ENCODE data around the gene SH3BP2.
A peak's percentile ranks its signal among the peaks of the same experiment; 100 is the strongest.

SH3BP2 gene

GRCh38 chr4:2792711-2793585 is at the start of gene SH3BP2:
SH3BP2 (plus strand) TSS chr4:2793085; CDS start chr4:2820618, 27,533 bp downstream.
- DNase-seq (ENCODE audit: extremely low spot score, insufficient read length, low read depth) (no peak), FAIRE-seq (peak; percentile 9)

- FAIRE-seq (no peak), DNase-seq (ENCODE audit: extremely low spot score, insufficient read length, low read depth) (no peak)
Measured at GRCh38 chr4:2743518-2744445, 49.1 kb upstream of the SH3BP2 start.

- DNase-seq (ENCODE audit: extremely low spot score, insufficient read length, low read depth) (no peak), FAIRE-seq (no peak)
Measured at GRCh38 chr4:2744576-2745270, 48.2 kb upstream of the SH3BP2 start.

- no peak for FAIRE-seq
- no peak for DNase-seq (ENCODE audit: extremely low spot score, insufficient read length, low read depth)
Measured at GRCh38 chr4:2745516-2745915, 47.4 kb upstream of the SH3BP2 start.

- DNase-seq (ENCODE audit: extremely low spot score, insufficient read length, low read depth): peak; percentile 82
- peak; percentile 100 for FAIRE-seq
Measured at GRCh38 chr4:2745981-2746806, 46.7 kb upstream of the SH3BP2 start.

- peak; percentile 65 for FAIRE-seq
- no peak for DNase-seq (ENCODE audit: extremely low spot score, insufficient read length, low read depth)
Measured at GRCh38 chr4:2746891-2747695, 45.8 kb upstream of the SH3BP2 start.

GRCh38 chr4:2750719-2751605 is 41.9 kb upstream of the SH3BP2 start:
- FAIRE-seq: no peak
- no peak for DNase-seq (ENCODE audit: extremely low spot score, insufficient read length, low read depth)

- DNase-seq (ENCODE audit: extremely low spot score, insufficient read length, low read depth) (no peak), FAIRE-seq (no peak)
Measured at GRCh38 chr4:2753436-2753835, 39.4 kb upstream of the SH3BP2 start.

- FAIRE-seq: no peak
- DNase-seq (ENCODE audit: extremely low spot score, insufficient read length, low read depth): no peak
Measured at GRCh38 chr4:2754848-2755819, 37.8 kb upstream of the SH3BP2 start.

- peak; percentile 94 for DNase-seq (ENCODE audit: extremely low spot score, insufficient read length, low read depth)
- peak; percentile 18 for FAIRE-seq
Measured at GRCh38 chr4:2755821-2756690, 36.8 kb upstream of the SH3BP2 start, which contains the start of gene TNIP2. TNIP2 (minus strand) TSS chr4:2756336; CDS start chr4:2756289, 47 bp downstream.

GRCh38 chr4:2756691-2757350 is 36.1 kb upstream of the SH3BP2 start:
- DNase-seq (ENCODE audit: extremely low spot score, insufficient read length, low read depth) (no peak), FAIRE-seq (no peak)

GRCh38 chr4:2757426-2757825 is 35.5 kb upstream of the SH3BP2 start:
- no peak for DNase-seq (ENCODE audit: extremely low spot score, insufficient read length, low read depth)
- no peak for FAIRE-seq

- FAIRE-seq (peak; percentile 15), DNase-seq (ENCODE audit: extremely low spot score, insufficient read length, low read depth) (no peak)
Measured at GRCh38 chr4:2761035-2761923, 31.6 kb upstream of the SH3BP2 start.

GRCh38 chr4:2762048-2762447 is 30.8 kb upstream of the SH3BP2 start:
- DNase-seq (ENCODE audit: extremely low spot score, insufficient read length, low read depth): no peak
- no peak for FAIRE-seq

Data from GM18507 (cell line).